GM13977 (cell line): ENCODE results near the gene RAB1B.

Experiments used
- DNase-seq: peaks from one replicate; pipeline ENCODE4 v3.0.0; 2012; ENCODE audit warnings: low spot score
- in situ Hi-C: fragments of 300-500 bp; cut with MboI; formaldehyde crosslinking; loops from one replicate; pipeline ENCODE4 v1.12.0; 2022; ENCODE audit warnings: low sequenced_read_pairs, low pct_unique_long_range_greater_than_20kb, mixed read lengths, inconsistent platforms; ENCODE audit not compliant: unreplicated experiment
- TF ChIP-seq, protein P1 (sequence below): IDR thresholded peaks from 2 replicates; pipeline ENCODE4 v1.5.1; 2012; ENCODE audit warnings: mild to moderate bottlenecking, control low read depth; ENCODE audit not compliant: insufficient read depth; ENCODE audit errors: extremely low read depth, missing control alignments

Gene RAB1B

DNA sequence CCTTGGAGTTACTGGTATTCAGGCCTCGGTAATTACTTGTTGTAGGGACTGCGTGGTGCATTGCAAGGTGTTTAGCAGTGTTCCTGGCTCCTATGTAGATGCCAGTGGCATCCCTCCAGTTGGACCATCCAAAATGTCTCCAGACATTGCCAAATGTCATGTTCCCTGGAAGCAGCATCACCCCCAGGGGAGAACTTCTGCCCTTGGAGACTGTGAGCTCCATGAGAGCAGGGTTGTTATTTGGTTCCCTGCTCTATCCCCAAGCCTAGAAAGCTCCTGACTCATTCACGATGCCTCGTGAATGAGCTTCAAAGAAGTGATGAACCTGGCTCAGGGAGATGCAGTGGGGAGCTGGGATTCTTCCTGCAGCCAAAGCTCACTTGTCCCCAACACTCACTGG is 53.2 kb downstream of the RAB1B start:
- no peak for DNase-seq
- TF ChIP-seq, protein P1, sequence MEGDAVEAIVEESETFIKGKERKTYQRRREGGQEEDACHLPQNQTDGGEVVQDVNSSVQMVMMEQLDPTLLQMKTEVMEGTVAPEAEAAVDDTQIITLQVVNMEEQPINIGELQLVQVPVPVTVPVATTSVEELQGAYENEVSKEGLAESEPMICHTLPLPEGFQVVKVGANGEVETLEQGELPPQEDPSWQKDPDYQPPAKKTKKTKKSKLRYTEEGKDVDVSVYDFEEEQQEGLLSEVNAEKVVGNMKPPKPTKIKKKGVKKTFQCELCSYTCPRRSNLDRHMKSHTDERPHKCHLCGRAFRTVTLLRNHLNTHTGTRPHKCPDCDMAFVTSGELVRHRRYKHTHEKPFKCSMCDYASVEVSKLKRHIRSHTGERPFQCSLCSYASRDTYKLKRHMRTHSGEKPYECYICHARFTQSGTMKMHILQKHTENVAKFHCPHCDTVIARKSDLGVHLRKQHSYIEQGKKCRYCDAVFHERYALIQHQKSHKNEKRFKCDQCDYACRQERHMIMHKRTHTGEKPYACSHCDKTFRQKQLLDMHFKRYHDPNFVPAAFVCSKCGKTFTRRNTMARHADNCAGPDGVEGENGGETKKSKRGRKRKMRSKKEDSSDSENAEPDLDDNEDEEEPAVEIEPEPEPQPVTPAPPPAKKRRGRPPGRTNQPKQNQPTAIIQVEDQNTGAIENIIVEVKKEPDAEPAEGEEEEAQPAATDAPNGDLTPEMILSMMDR = no peak
- in situ Hi-C loops = no loop called here

DNA sequence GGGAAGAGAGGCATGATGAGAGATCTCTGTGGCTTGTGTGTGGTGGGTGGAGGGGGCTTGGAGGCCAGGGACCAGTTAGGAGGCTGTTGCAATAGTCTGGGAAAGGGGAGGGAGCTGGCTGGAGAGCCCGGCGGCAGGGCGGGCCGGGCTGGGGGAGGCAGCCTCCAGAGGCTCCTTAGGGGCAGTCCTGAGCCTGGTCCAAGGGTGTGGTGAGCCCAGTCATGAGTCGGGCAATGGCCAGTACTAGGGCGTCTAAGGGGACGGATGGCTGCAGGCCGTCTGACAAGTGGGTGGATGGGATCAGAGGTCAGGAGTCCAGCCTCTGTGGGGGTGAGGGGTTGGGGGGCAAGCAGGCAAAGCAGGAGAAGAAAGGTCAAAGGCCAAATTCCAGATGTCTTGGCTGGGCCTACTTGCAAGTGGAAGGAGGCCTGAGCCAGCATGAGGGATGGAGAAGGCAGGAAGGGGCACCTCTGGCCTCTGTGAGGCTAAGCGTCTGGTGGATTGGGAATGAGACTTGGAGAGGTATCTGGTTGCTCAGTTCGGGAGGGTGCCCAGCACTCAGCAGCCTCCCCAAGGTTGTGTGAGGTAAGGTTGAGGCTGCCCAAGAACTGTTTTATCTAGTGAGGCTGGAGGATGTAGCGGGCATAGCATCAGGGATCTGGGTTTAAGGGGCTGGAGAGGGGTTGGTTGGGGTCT is 54.4 kb downstream of the RAB1B start:
- TF ChIP-seq, protein P1 = no peak
- in situ Hi-C loops = no loop called here
- no peak for DNase-seq

DNA sequence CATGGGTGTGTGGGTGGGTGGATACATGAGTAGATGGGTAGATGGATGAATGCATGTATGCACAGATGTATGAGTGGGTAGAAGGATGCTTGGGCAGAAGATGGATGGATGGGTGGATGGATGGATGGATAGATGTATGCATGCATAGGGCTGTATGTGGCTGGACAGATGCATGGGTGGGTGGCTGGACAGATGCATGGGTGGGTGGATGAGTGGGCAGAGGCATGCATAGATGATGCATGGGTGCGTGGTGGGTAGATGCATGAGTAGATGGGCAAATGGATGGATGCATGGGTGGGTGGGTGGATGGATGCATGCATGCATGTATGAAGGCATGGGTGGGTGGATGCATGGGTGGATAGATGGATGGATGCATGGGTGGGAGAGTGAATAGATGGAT is 55.2 kb downstream of the RAB1B start:
- in situ Hi-C loops = no loop called here
- TF ChIP-seq, protein P1 = no peak
- DNase-seq = no peak

DNA sequence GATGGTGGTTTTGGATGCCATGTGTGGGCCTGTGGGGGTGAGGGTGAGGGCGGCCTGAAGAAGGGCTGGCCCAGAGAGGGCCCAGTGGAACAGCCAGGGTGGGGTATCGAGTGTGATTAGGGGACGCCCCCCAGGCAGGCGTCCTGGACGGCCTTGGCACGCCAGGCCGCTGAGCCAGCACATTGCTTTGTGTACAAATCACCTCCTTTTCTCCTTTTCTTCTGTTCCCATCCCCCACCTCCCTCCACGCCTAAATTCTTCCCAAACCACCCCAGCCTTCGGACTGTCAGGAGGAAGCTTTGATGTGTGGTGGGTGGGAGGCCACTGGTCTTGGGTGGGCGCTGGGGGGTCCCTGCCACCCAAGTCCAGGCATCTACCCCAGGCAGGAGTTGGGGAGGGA is 56.2 kb downstream of the RAB1B start:
- no peak for DNase-seq
- TF ChIP-seq, protein P1 = no peak
- in situ Hi-C loops = no loop called here

DNA sequence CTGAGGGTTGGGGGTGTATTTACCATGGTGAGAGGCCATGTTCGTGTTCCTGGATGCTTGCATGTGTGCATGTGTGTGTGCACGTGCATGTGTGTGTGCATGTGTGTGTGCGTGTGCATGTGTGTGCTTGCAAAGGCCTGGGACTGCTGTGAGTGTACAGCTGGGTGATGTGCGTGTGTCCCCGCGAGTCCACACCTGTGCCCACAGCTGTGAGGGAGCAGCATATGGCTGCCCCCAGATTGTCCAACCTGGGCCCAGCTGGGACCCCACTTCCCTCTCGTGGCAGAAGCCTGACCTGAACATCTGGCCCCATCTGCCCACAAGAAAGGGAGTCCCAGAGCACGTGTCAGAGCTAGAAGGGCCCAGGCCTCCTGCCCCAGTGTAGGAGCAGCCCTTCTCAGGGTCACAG is 56.8 kb downstream of the RAB1B start:
- in situ Hi-C loops = no loop called here
- TF ChIP-seq, protein P1 = no peak
- DNase-seq = no peak

DNA sequence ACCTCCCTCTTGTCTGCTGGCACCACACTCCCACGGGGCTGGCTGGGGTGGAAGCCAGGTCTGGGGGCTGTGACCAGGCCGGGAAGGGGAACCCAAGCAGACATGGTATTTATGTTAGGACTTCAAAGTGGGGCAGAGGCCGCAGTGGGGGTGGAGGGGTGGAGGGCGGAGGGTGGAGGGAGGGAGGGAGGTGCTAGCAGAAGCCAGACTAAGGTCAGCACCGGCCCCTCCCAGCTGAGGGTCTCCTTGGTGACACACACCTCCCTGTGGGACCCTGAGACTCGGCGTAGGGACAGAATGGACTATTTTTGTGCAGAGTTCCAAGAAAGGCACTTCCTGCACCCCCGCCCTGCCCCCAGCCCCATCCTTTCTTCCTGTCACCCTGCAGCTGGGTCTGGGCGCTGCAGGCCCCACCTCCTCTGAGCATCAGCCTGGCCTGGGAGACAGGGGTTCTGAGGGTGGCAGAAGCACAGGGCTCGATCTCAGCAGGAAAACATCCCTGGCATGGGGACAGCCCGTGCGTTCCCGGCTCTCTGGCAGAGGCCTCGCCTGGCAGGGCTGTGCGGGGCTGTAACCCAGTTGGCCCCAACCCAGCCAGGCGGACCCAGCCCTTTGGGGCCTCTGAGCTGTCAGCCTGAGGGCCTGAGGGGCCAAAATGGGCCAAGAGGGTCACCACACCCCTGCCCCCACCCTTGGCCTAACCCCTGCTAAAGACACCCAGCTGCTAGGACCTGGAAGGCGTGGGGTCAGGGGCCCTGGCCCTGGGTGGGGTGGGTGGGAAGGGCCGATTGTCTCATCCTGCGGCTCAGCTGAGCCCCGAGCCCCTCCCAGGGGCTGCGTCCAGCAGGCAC is 58.0 kb downstream of the RAB1B start:
- in situ Hi-C loops = no loop called here

More for the DNA sequence above, 58.0 kb downstream of the RAB1B start:
- DNase-seq = no peak
- TF ChIP-seq, protein P1 = no peak
